T-helper 17 cell (primary cell): ENCODE data around the gene TTLL8. TPM values are rescaled to one million over a fixed set of nuclear protein-coding genes. Genes with fewer than 3 reads are reported as not detected.

Experiments
- ATAC-seq: fragments of 150-1000 bp; cut with Tn5 transposase; 2 replicates; pipeline ENCODE4 v1.10.0; 2021; ENCODE audit warnings: mild to moderate bottlenecking, moderate library complexity
- DNase-seq, 3 donors: peaks; one replicate each; pipeline versions ENCODE4 v3.0.0 to v3.0.0-alpha.2; 2020 to 2021
- H3K9me3 ChIP-seq: one replicate; pipeline ENCODE4 v1.7.0; 2013; ENCODE audit warnings: low read length, mild to moderate bottlenecking; ENCODE audit not compliant: control insufficient read depth, poor library complexity, severe bottlenecking
- H3K27ac Mint-ChIP-seq: one replicate; pipeline ENCODE4 v1.8.0; 2022; ENCODE audit warnings: mild to moderate bottlenecking, moderate library complexity, mixed read lengths
- H3K27me3 Mint-ChIP-seq: one replicate; pipeline ENCODE4 v1.8.0; 2022; ENCODE audit warnings: mixed read lengths
- H3K36me3 Mint-ChIP-seq: one replicate; pipeline ENCODE4 v1.8.0; 2022; ENCODE audit warnings: low read depth, mixed read lengths
- H3K4me1 Mint-ChIP-seq: one replicate; pipeline ENCODE4 v1.8.0; 2022; ENCODE audit warnings: mild to moderate bottlenecking, mixed read lengths
- H3K4me3 Mint-ChIP-seq: one replicate; pipeline ENCODE4 v1.8.0; 2022; ENCODE audit warnings: mild to moderate bottlenecking, moderate library complexity, mixed read lengths
- total RNA-seq, 4 donors: library from RNA in 2 of 4; stranded (reverse) in 2 of 4; gene quantifications; one replicate each; pipeline ENCODE4 v1.2.3 and lab custom pipeline; 2022 to 2026

TTLL8 gene
- total RNA-seq, 2 donors from 2014 or later = not detected

- peaks cover 15% of the 10 kb centered on the region for H3K27me3 Mint-ChIP-seq
- ATAC-seq (peak; percentile 72), DNase-seq (no peak)
- no peaks in the 10 kb centered on the region for H3K36me3 Mint-ChIP-seq
- H3K27ac Mint-ChIP-seq = no peak overlapping the region
- H3K9me3 ChIP-seq = no peaks in the 10 kb centered on the region
- no peak overlapping the region for H3K4me3 Mint-ChIP-seq
- no peaks in the 10 kb centered on the region for H3K4me1 Mint-ChIP-seq
Measured at GRCh38 chr22:49999063-49999945, 58.8 kb downstream of the TTLL8 start.

- Mint-ChIP-seq H3K4me3 (no peak overlapping the region), H3K27ac (no peak overlapping the region)
- ATAC-seq = no peak
Measured at GRCh38 chr22:49998718-49999062, 59.4 kb downstream of the TTLL8 start.

GRCh38 chr22:49997932-49998717 is 60.0 kb downstream of the TTLL8 start:
- H3K4me1 Mint-ChIP-seq = peaks cover 3% of the 10 kb centered on the region
- ATAC-seq = no peak
- no peaks in the 10 kb centered on the region for H3K36me3 Mint-ChIP-seq
- DNase-seq = peak in 1 of 3 donors; percentile 7
- H3K4me3 Mint-ChIP-seq = no peak overlapping the region
- H3K9me3 ChIP-seq = no peaks in the 10 kb centered on the region
- peaks cover 15% of the 10 kb centered on the region for H3K27me3 Mint-ChIP-seq
- H3K27ac Mint-ChIP-seq = no peak overlapping the region

More at GRCh38 chr22:49998718-49999062, 59.4 kb downstream of the TTLL8 start:
- H3K9me3 ChIP-seq = no peaks in the 10 kb centered on the region
- Mint-ChIP-seq H3K36me3 (no peaks in the 10 kb centered on the region), H3K27me3 (peaks cover 15% of the 10 kb centered on the region), H3K4me1 (no peaks in the 10 kb centered on the region)
- DNase-seq = peak in 1 of 3 donors; percentile 5

- DNase-seq (no peak), ATAC-seq (no peak)
- no peak overlapping the region for H3K27ac Mint-ChIP-seq
- no peaks in the 10 kb centered on the region for H3K36me3 Mint-ChIP-seq
- peaks cover 3% of the 10 kb centered on the region for H3K4me1 Mint-ChIP-seq
- no peaks in the 10 kb centered on the region for H3K9me3 ChIP-seq
- peaks cover 10% of the 10 kb centered on the region for H3K27me3 Mint-ChIP-seq
- no peak overlapping the region for H3K4me3 Mint-ChIP-seq
Measured at GRCh38 chr22:49997251-49997599, 60.9 kb downstream of the TTLL8 start.

GRCh38 chr22:49996518-49997250 is 61.4 kb downstream of the TTLL8 start:
- Mint-ChIP-seq H3K36me3 (no peaks in the 10 kb centered on the region), H3K4me3 (no peak overlapping the region), H3K27me3 (peaks cover 6% of the 10 kb centered on the region), H3K27ac (no peak overlapping the region), H3K4me1 (peaks cover 3% of the 10 kb centered on the region)
- DNase-seq (peak in 1 of 3 donors; percentile 8), ATAC-seq (no peak)
- H3K9me3 ChIP-seq = no peaks in the 10 kb centered on the region

- Mint-ChIP-seq H3K36me3 (no peaks in the 10 kb centered on the region), H3K4me3 (no peak overlapping the region), H3K27me3 (peaks cover 4% of the 10 kb centered on the region), H3K4me1 (peaks cover 3% of the 10 kb centered on the region), H3K27ac (no peak overlapping the region)
- ATAC-seq (no peak), DNase-seq (no peak)
- H3K9me3 ChIP-seq = no peaks in the 10 kb centered on the region
Measured at GRCh38 chr22:49996119-49996517, 62.0 kb downstream of the TTLL8 start.

- Mint-ChIP-seq H3K4me3 (no peak overlapping the region), H3K36me3 (no peaks in the 10 kb centered on the region), H3K27me3 (no peaks in the 10 kb centered on the region), H3K27ac (peak overlapping the region; percentile 24), H3K4me1 (peaks cover 3% of the 10 kb centered on the region)
- DNase-seq (peak in 1 of 3 donors; percentile 6), ATAC-seq (no peak)
- no peaks in the 10 kb centered on the region for H3K9me3 ChIP-seq
Measured at GRCh38 chr22:49995361-49996118, 62.6 kb downstream of the TTLL8 start.

GRCh38 chr22:49995041-49995360 is 63.1 kb downstream of the TTLL8 start:
- H3K27me3 Mint-ChIP-seq = no peaks in the 10 kb centered on the region
- H3K4me3 Mint-ChIP-seq = peak overlapping the region; percentile 36
- H3K36me3 Mint-ChIP-seq = no peaks in the 10 kb centered on the region
- ATAC-seq (no peak), DNase-seq (no peak)
- H3K9me3 ChIP-seq = no peaks in the 10 kb centered on the region
- H3K4me1 Mint-ChIP-seq = peaks cover 3% of the 10 kb centered on the region
- H3K27ac Mint-ChIP-seq = peak overlapping the region; percentile 24

GRCh38 chr22:49994361-49995040 is 63.6 kb downstream of the TTLL8 start:
- no peak overlapping the region for H3K27ac Mint-ChIP-seq
- peak overlapping the region; percentile 36 for H3K4me3 Mint-ChIP-seq
- peaks cover 3% of the 10 kb centered on the region for H3K4me1 Mint-ChIP-seq

GRCh38 chr22:49993649-49994360 is 64.3 kb downstream of the TTLL8 start:
- H3K27ac Mint-ChIP-seq = no peak overlapping the region
- no peaks in the 10 kb centered on the region for H3K27me3 Mint-ChIP-seq
- peaks cover 3% of the 10 kb centered on the region for H3K4me1 Mint-ChIP-seq
- ATAC-seq = no peak
- no peaks in the 10 kb centered on the region for H3K36me3 Mint-ChIP-seq
- no peak for DNase-seq
- H3K9me3 ChIP-seq = no peaks in the 10 kb centered on the region
- no peak overlapping the region for H3K4me3 Mint-ChIP-seq

More at GRCh38 chr22:49994361-49995040, 63.6 kb downstream of the TTLL8 start:
- DNase-seq = no peak
- Mint-ChIP-seq H3K36me3 (no peaks in the 10 kb centered on the region), H3K27me3 (no peaks in the 10 kb centered on the region)
- no peaks in the 10 kb centered on the region for H3K9me3 ChIP-seq
- ATAC-seq = no peak

- no peaks in the 10 kb centered on the region for H3K9me3 ChIP-seq
- Mint-ChIP-seq H3K27me3 (no peaks in the 10 kb centered on the region), H3K4me3 (no peak overlapping the region), H3K4me1 (peaks cover 3% of the 10 kb centered on the region), H3K36me3 (peaks cover 2% of the 10 kb centered on the region), H3K27ac (peak overlapping the region; percentile 19)
- ATAC-seq (peak; percentile 95), DNase-seq (peak in 2 of 3 donors; percentile 48 to 57)
Measured at GRCh38 chr22:49992921-49993648, 65.0 kb downstream of the TTLL8 start.
